Measurements from ENCODE around the gene PTDSS2. TPM values are rescaled to one million over a fixed set of nuclear protein-coding genes. Genes with fewer than 3 reads are reported as not detected.
"Not testable (repeated sequence)": the region's sequence is repeated elsewhere in the genome, so short reads cannot be mapped to it uniquely, and the experiment has no call there.

The PTDSS2 gene
- total RNA-seq, 1 donor from 2014 or later: 185 TPM

DNA sequence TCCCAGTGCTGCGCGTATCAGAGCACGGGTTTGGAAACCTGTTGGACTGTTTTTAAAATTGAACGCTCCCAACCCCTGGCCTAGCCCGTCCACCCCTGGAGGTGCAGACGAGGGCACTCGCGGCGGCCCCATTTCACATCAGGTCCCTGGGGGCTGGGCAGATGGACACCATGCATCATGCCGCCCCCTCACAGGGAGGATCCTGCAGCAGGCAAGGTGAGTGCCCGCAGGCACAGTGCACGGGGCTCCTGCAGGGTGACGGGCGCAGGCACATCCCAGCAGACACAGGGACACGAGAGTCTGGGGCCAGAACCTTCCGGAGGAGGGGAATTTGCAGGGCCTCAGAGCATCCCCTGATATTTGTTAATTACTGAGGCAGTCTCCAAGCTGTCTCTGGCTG is 15.6 kb upstream of the PTDSS2 start:
- H3K27me3 ChIP-seq: no peaks in the 10 kb centered on the region
- no peaks in the 10 kb centered on the region for H3K36me3 ChIP-seq
- TF ChIP-seq CTCF (IDR thresholded peaks at IDR 0.05): no peak
- H3K27ac ChIP-seq: no peak overlapping the region
- H3K9me3 ChIP-seq: no peaks in the 10 kb centered on the region
- no peak for DNase-seq (ENCODE audit: low spot score in 2 of 2)
- H3K4me1 ChIP-seq: no peaks in the 10 kb centered on the region
- H3K4me3 ChIP-seq: no peak overlapping the region
- intact Hi-C loops (cut with DNase I): no loop called here

- intact Hi-C loops (cut with DNase I); H3K4me1 ChIP-seq; DNase-seq (ENCODE audit: low spot score in 2 of 2): not testable (repeated sequence)
Observed at GRCh38 chr11:434999-435740, 14.9 kb upstream of the PTDSS2 start.

GRCh38 chr11:437228-437870 is 12.7 kb upstream of the PTDSS2 start:
- Histone ChIP-seq H3K36me3 (no peaks in the 10 kb centered on the region), H3K4me1 (no peaks in the 10 kb centered on the region), H3K9me3 (no peaks in the 10 kb centered on the region), H3K27ac (no peak overlapping the region), H3K27me3 (no peaks in the 10 kb centered on the region), H3K4me3 (no peak overlapping the region)
- no peak for DNase-seq (ENCODE audit: low spot score in 2 of 2)
- no peak for TF ChIP-seq CTCF (IDR thresholded peaks at IDR 0.05)
- intact Hi-C loops (cut with DNase I): no loop called here

More at GRCh38 chr11:434999-435740, 14.9 kb upstream of the PTDSS2 start:
- not testable (repeated sequence) for H3K27ac ChIP-seq, H3K36me3 ChIP-seq, H3K9me3 ChIP-seq, H3K4me3 ChIP-seq, H3K27me3 ChIP-seq

DNA sequence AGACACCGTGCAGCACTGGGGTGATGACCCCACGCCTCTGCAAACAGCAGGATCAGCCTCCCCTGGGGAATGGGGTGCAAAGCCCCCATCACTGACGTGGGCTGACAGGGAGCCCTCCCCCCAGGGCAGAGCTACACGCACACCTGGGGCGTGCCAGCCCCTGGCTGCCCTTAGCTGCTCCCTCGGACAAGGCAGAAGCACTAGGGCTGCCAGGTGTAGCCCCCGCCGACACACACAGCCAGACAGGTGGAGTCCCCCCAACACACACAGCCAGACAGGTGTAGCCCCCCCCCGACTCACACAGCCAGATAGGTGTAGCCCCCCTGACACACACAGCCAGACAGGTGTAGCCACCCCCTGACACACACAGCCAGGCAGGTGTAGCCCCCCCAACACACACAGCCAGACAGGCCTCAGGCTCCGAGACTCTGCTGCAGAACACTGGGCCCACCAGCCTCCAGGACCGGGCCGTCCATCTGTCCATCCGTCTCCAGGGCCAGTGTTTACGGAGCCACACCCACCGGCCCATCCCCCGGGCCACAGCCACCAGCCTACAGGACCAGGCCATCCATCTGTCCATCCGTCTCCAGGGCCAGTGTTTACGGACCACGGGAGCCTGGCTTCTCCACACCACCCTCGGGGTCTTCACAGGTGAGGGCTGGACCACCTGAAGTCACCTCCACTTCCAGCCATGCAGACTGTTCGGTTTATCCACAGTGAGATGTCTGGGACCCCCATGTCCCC is 11.8 kb upstream of the PTDSS2 start:
- no peaks in the 10 kb centered on the region for H3K4me1 ChIP-seq
- H3K4me3 ChIP-seq: no peak overlapping the region
- no peaks in the 10 kb centered on the region for H3K27me3 ChIP-seq
- DNase-seq (ENCODE audit: low spot score in 2 of 2): no peak
- intact Hi-C loops (cut with DNase I): no loop called here
- no peaks in the 10 kb centered on the region for H3K36me3 ChIP-seq
- TF ChIP-seq CTCF (IDR thresholded peaks at IDR 0.05): no peak
- H3K9me3 ChIP-seq: no peaks in the 10 kb centered on the region
- H3K27ac ChIP-seq: no peak overlapping the region

GRCh38 chr11:439315-440064 is 10.6 kb upstream of the PTDSS2 start:
- intact Hi-C loops (cut with DNase I): no loop called here
- no peak for TF ChIP-seq CTCF (IDR thresholded peaks at IDR 0.05)
- Histone ChIP-seq H3K36me3 (no peaks in the 10 kb centered on the region), H3K4me3 (no peak overlapping the region), H3K27me3 (no peaks in the 10 kb centered on the region), H3K9me3 (no peaks in the 10 kb centered on the region), H3K27ac (no peak overlapping the region), H3K4me1 (no peaks in the 10 kb centered on the region)
- DNase-seq (ENCODE audit: low spot score in 2 of 2): no peak
